HCT116 (cell line): ENCODE data around the gene SPDEF. TPM values are rescaled to one million over a fixed set of nuclear protein-coding genes. Genes with fewer than 3 reads are reported as not detected.

Source experiments
- ATAC-seq: fragments of 200-7000 bp; cut with Tn5 transposase; 2 replicates; pipeline ENCODE4 v1.9.1; 2020; ENCODE audit warnings: mild to moderate bottlenecking, moderate library complexity
- BruUV-seq: library from RNA; stranded (reverse); fragments of 400-500 nt; replicated peaks from 2 replicates; lab custom pipeline; 2021; lab: Mats Ljungman, UMichigan
- CTCF ChIA-PET: fragments of 300-600 bp; sonication (Branson Sonifier 250); formaldehyde crosslinking; loops from one replicate; lab custom pipeline; 2021; ENCODE audit warnings: antibody characterized with exemption; lab: Charles Lee
- POLR2A ChIA-PET: fragments of 300-600, 350-600 bp; sonication (Branson Sonifier 250); formaldehyde crosslinking; loops from one replicate; lab custom pipeline; 2021; ENCODE audit warnings: antibody characterized with exemption; lab: Charles Lee
- RAD21 ChIA-PET, 2 experiments: fragments of 300-600 bp; sonication (Branson Sonifier 250); formaldehyde crosslinking; loops; one replicate each; lab custom pipeline; 2023; ENCODE audit warnings: low total read pairs in 2 of 2; ENCODE audit not compliant: uncharacterized antibody in 2 of 2, unreplicated experiment in 2 of 2, low non-redundant PET in 1 of 2; lab: Charles Lee
- DNase-seq: peaks from one replicate; pipeline ENCODE4 v3.0.0-alpha.2; 2010; ENCODE audit warnings: low read depth, low spot score
- H2AFZ ChIP-seq: fragments of 200-600 bp; shearing (Covaris generic), sonication (generic); 2 replicates; pipeline ENCODE4 v1.6.1; 2017; ENCODE audit warnings: low read depth, mixed run types, mixed read lengths, antibody characterized with exemption, low read length; ENCODE audit not compliant: poor library complexity, severe bottlenecking
- H3K27ac ChIP-seq: 2 replicates; pipeline ENCODE4 v1.5.1; 2012; ENCODE audit warnings: low read depth, low read length
- H3K27me3 ChIP-seq: fragments of 200-600 bp; sonication (generic); 2 replicates; pipeline ENCODE4 v1.6.1; 2016; ENCODE audit warnings: mixed run types, low read length, mixed read lengths; ENCODE audit not compliant: insufficient read depth
- H3K36me3 ChIP-seq, 2 experiments: fragments of 200-500 bp in 1 of 2; fragments of 200-600 bp in 1 of 2; sonication (Bioruptor generic) in 1 of 2; sonication (generic) in 1 of 2; 2 replicates each; pipeline versions ENCODE4 v1.5.1 to v1.6.1; 2014 to 2016; ENCODE audit warnings: low read length in 2 of 2, inconsistent platforms in 1 of 2, mixed read lengths in 1 of 2, mixed run types in 1 of 2; ENCODE audit not compliant: insufficient read depth in 2 of 2, control insufficient read depth in 1 of 2
- H3K4me1 ChIP-seq, 2 experiments: fragments of 200-600 bp in 1 of 2; sonication (generic) in 1 of 2; 2 replicates each; pipeline versions ENCODE4 v1.5.1 to v1.6.1; 2012 to 2017; ENCODE audit warnings: low read length in 2 of 2, inconsistent platforms in 1 of 2, mild to moderate bottlenecking in 1 of 2, mixed read lengths in 1 of 2, mixed run types in 1 of 2, moderate library complexity in 1 of 2; ENCODE audit not compliant: insufficient read depth in 2 of 2, control insufficient read depth in 1 of 2
- H3K4me2 ChIP-seq: fragments of 200-600 bp; sonication (generic); 2 replicates; pipeline ENCODE4 v1.6.1; 2017; ENCODE audit warnings: mixed run types, low read length, mixed read lengths
- H3K4me3 ChIP-seq, 2 experiments: fragments of 200-600 bp in 1 of 2; sonication (generic) in 1 of 2; replicated peaks in 1 of 2; 2 replicates each; pipeline ENCODE4 v1.5.1; 2011 to 2016; ENCODE audit warnings: low read length in 2 of 2, control low read depth in 1 of 2, low read depth in 1 of 2, mild to moderate bottlenecking in 1 of 2, mixed read lengths in 1 of 2, mixed run types in 1 of 2
- H3K79me2 ChIP-seq: fragments of 200-600 bp; sonication (generic); 2 replicates; pipeline ENCODE4 v1.6.1; 2017; ENCODE audit warnings: mild to moderate bottlenecking, mixed run types, low read length, moderate library complexity, mixed read lengths; ENCODE audit not compliant: insufficient read depth
- H3K9ac ChIP-seq: fragments of 200-600 bp; sonication (generic); 2 replicates; pipeline ENCODE4 v1.6.1; 2016; ENCODE audit warnings: low read length, mixed read lengths
- H3K9me2 ChIP-seq: fragments of 200-600 bp; sonication (generic), shearing (Covaris generic); 2 replicates; pipeline ENCODE4 v1.6.1; 2017; ENCODE audit warnings: mixed run types, mild to moderate bottlenecking, moderate library complexity; ENCODE audit not compliant: insufficient read depth
- H3K9me3 ChIP-seq, 2 experiments: fragments of 200-500 bp in 1 of 2; fragments of 200-600 bp in 1 of 2; sonication (Bioruptor generic) in 1 of 2; sonication (generic) in 1 of 2; 2 replicates each; pipeline ENCODE4 v1.6.1; 2014 to 2017; ENCODE audit warnings: low read length in 2 of 2, mixed read lengths in 2 of 2, inconsistent platforms in 1 of 2, low read depth in 1 of 2, mild to moderate bottlenecking in 1 of 2, mixed run types in 1 of 2, moderate library complexity in 1 of 2; ENCODE audit not compliant: control insufficient read depth in 1 of 2, insufficient read depth in 1 of 2
- H4K20me1 ChIP-seq: fragments of 200-600 bp; sonication (generic), shearing (Covaris generic); 2 replicates; pipeline ENCODE4 v1.6.1; 2017; ENCODE audit warnings: mixed run types, mild to moderate bottlenecking, moderate library complexity; ENCODE audit not compliant: insufficient read depth
- ELF1 ChIP-seq: IDR thresholded peaks from 2 replicates; pipeline ENCODE4 v1.6.1; 2012; ENCODE audit warnings: low read depth, borderline replicate concordance
- FOSL1 ChIP-seq: IDR thresholded peaks from 2 replicates; pipeline ENCODE4 v1.6.1; 2012; ENCODE audit warnings: low read depth
- TCF7L2 ChIP-seq: IDR thresholded peaks from 2 replicates; pipeline ENCODE4 v1.7.0; 2011; ENCODE audit warnings: borderline replicate concordance, inconsistent platforms; ENCODE audit not compliant: insufficient read depth, insufficient read length; ENCODE audit errors: extremely low read depth
- ZBTB33 ChIP-seq: IDR thresholded peaks from 2 replicates; pipeline ENCODE4 v1.6.1; 2011; ENCODE audit warnings: mild to moderate bottlenecking, low read length, moderate library complexity; ENCODE audit not compliant: insufficient replicate concordance; ENCODE audit errors: extremely low read depth
- intact Hi-C: fragments of 100-400 bp; cut with micrococcal nuclease; formaldehyde crosslinking; loops from 2 replicates; pipeline ENCODE4 v1.10.0; 2022
- total RNA-seq: library from RNA; stranded (reverse); gene quantifications from one replicate; pipeline ENCODE4 v1.2.1, GENCODE V29; 2021; ENCODE audit not compliant: unreplicated experiment
- TF ChIP-seq, protein P1 (sequence below): IDR thresholded peaks from 2 replicates; pipeline ENCODE4 v1.6.1; 2012; ENCODE audit warnings: low read depth

Gene SPDEF
- total RNA-seq, 1 experiment from 2014 or later = 0.39 TPM

DNA sequence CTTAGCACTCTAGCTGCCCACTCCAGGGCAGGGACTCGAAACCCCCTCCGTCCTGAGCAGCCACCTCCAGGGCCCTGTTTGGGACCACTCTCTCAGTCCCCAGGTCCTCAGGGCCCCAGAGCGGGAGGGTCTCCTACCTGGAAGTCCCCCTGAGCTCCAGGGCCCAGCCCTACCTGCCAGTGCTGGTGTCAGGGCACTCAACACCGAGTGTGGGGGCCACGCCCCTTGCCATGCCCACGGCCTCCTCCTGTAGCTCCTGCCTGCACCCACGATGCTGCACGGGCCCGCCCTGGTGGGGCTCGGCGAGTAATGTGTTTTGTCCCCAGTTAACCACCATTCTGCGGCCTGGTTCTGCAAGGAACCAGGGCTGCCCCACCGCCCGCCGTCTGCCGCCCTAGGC lies 21.5 kb downstream of the SPDEF start:
- ChIA-PET RAD21 (no interaction called here), POLR2A (no interaction called here), CTCF (no interaction called here)
- no peak overlapping the region for H3K4me2 ChIP-seq
- DNase-seq = no peak
- peaks cover 3 to 7% of the 10 kb centered on the region in 2 experiments; a peak in 2 of 4 replicates for H3K4me1 ChIP-seq
- H3K27me3 ChIP-seq = no peaks in the 10 kb centered on the region
- no peak for ATAC-seq
- TF ChIP-seq FOSL1 (no peak), TCF7L2 (no peak), ELF1 (no peak), ZBTB33 (no peak)
- TF ChIP-seq, protein P1, sequence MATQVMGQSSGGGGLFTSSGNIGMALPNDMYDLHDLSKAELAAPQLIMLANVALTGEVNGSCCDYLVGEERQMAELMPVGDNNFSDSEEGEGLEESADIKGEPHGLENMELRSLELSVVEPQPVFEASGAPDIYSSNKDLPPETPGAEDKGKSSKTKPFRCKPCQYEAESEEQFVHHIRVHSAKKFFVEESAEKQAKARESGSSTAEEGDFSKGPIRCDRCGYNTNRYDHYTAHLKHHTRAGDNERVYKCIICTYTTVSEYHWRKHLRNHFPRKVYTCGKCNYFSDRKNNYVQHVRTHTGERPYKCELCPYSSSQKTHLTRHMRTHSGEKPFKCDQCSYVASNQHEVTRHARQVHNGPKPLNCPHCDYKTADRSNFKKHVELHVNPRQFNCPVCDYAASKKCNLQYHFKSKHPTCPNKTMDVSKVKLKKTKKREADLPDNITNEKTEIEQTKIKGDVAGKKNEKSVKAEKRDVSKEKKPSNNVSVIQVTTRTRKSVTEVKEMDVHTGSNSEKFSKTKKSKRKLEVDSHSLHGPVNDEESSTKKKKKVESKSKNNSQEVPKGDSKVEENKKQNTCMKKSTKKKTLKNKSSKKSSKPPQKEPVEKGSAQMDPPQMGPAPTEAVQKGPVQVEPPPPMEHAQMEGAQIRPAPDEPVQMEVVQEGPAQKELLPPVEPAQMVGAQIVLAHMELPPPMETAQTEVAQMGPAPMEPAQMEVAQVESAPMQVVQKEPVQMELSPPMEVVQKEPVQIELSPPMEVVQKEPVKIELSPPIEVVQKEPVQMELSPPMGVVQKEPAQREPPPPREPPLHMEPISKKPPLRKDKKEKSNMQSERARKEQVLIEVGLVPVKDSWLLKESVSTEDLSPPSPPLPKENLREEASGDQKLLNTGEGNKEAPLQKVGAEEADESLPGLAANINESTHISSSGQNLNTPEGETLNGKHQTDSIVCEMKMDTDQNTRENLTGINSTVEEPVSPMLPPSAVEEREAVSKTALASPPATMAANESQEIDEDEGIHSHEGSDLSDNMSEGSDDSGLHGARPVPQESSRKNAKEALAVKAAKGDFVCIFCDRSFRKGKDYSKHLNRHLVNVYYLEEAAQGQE = no peak
- no peaks in the 10 kb centered on the region for H3K9me2 ChIP-seq
- H4K20me1 ChIP-seq = no peaks in the 10 kb centered on the region
- BruUV-seq = no TSS peak
- no peak overlapping the region for H3K4me3 ChIP-seq
- no peaks in the 10 kb centered on the region for H3K9me3 ChIP-seq
- H3K27ac ChIP-seq = no peak overlapping the region
- intact Hi-C loops = no loop called here
- no peak overlapping the region for H2AFZ ChIP-seq
- H3K36me3 ChIP-seq = no peaks in the 10 kb centered on the region
- no peak overlapping the region for H3K9ac ChIP-seq
- H3K79me2 ChIP-seq = no peaks in the 10 kb centered on the region
